Psoas muscle (tissue), 8 donors: ENCODE measurements around the gene MS4A3. TPM values are rescaled to one million over a fixed set of nuclear protein-coding genes. Genes with fewer than 3 reads are reported as not detected.
"Not testable (repeated sequence)": the region's sequence is repeated elsewhere in the genome, so short reads cannot be mapped to it uniquely, and the experiment has no call there.

Experiments used
- ATAC-seq, 4 donors: fragments of 200-7000 bp; cut with Tn5 transposase; one replicate each; pipeline ENCODE4 v1.9.1; 2020; ENCODE audit warnings: moderate library complexity in 3 of 4, mild to moderate bottlenecking in 2 of 4
- DNase-seq, 2 donors: peaks; one replicate each; pipeline ENCODE4 v3.0.0-alpha.2; 2020
- H3K27ac ChIP-seq: fragments of 200-600 bp; one replicate; pipeline ENCODE4 v1.8.0; 2022
- H3K27me3 ChIP-seq, 3 donors: fragments of 200-600 bp in 1 of 3; one replicate each; pipeline versions ENCODE4 v1.6.1 to v1.8.0; 2013 to 2022; ENCODE audit warnings: low read length in 2 of 3, mild to moderate bottlenecking in 2 of 3, moderate library complexity in 1 of 3; ENCODE audit not compliant: insufficient read depth in 3 of 3
- H3K36me3 ChIP-seq, 2 donors: fragments of 200-600 bp in 1 of 2; one replicate each; pipeline versions ENCODE4 v1.6.1 to v1.8.0; 2013 to 2022; ENCODE audit warnings: low read depth in 1 of 2, mild to moderate bottlenecking in 1 of 2, moderate library complexity in 1 of 2; ENCODE audit not compliant: insufficient read depth in 1 of 2
- H3K4me1 ChIP-seq: fragments of 200-600 bp; one replicate; pipeline ENCODE4 v1.8.0; 2022
- H3K4me3 ChIP-seq: fragments of 200-600 bp; one replicate; pipeline ENCODE4 v1.8.0; 2022; ENCODE audit warnings: mild to moderate bottlenecking
- H3K9me3 ChIP-seq: fragments of 200-600 bp; one replicate; pipeline ENCODE4 v1.8.0; 2022
- WGBS, 3 donors: extraction: QIAGEN DNeasy Blood & Tissue Kit; methylation state at CpG; one replicate each; pipeline versions ENCODE4 v1.1.6 to v1.1.7; 2013; 5-methylcytosine and 5-hydroxymethylcytosine counted together
- intact Hi-C, 2 donors: fragments of 100-400 bp; cut with DNase I; formaldehyde crosslinking; loops; one replicate each; pipeline versions ENCODE4 v1.11.0 to v1.14.2; 2022
- polyA plus RNA-seq, 3 donors: library from polyadenylated mRNA; stranded (reverse); fragments of 200-250 nt; gene quantifications; one replicate each; pipeline ENCODE4 v1.2.3, GENCODE V29; 2013
- total RNA-seq, 4 donors: library from RNA; stranded (reverse); fragmentation: NEBNext Ultra II Directional in 2 of 4; extraction: Animal tissue kit (Norgen Biotek cat#: 25700) in 2 of 4; gene quantifications; one replicate each; pipeline versions ENCODE4 v1.2.1 to v1.2.4, GENCODE V29; 2021 to 2023
- TF ChIP-seq, protein P1 (sequence below): fragments of 200-600 bp; IDR thresholded peaks from one replicate; pipeline ENCODE4 v1.8.0; 2022; ENCODE audit warnings: antibody characterized with exemption
- donor health status: healthy with polysubstance abuse.
- donor health status: DM: no; HTN: no; CAD: no; lungs with moderate emphysema.
- donor health status: Bipolar disorder and iron deficiency.
- donor health status: healthy.
- donor health status: DM: yes; HTN: yes; CAD: no.
- donor health status: DM: no; HTN: no; CAD: no.
- donor health status: DM: no; HTN: no; CAD: no.
- donor health status: DM: yes; HTN: yes; CAD: no.

MS4A3 gene
- total and polyA plus RNA-seq, 7 donors, result 0.03 TPM; not detected in 6

DNA sequence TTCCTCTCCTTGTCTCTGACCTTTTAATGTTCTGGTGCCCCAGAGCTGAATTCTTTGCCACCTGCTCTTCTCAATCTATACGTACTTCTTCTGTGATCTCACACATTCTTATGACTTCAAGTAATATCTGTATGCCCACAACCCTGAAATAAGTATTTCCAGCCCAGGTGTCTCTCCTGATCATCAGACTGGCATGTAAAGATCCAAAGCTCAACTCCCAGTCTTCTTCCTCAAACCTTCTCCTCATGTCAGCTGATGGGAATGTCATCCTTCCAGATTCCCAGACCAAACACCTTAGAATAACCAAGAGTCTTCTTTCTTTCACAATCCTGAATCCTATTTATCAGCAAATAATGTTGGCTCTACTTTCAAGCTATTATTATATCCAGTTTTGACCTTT lies 9.3 kb downstream of the MS4A3 start:
- intact Hi-C loops, result no loop called here
- Histone ChIP-seq H3K9me3 (no peaks in the 10 kb centered on the region), H3K36me3 (no peaks in the 10 kb centered on the region), H3K27me3 (no peaks in the 10 kb centered on the region), H3K4me3 (no peak overlapping the region), H3K27ac (no peak overlapping the region), H3K4me1 (no peaks in the 10 kb centered on the region)
- TF ChIP-seq, protein P1, sequence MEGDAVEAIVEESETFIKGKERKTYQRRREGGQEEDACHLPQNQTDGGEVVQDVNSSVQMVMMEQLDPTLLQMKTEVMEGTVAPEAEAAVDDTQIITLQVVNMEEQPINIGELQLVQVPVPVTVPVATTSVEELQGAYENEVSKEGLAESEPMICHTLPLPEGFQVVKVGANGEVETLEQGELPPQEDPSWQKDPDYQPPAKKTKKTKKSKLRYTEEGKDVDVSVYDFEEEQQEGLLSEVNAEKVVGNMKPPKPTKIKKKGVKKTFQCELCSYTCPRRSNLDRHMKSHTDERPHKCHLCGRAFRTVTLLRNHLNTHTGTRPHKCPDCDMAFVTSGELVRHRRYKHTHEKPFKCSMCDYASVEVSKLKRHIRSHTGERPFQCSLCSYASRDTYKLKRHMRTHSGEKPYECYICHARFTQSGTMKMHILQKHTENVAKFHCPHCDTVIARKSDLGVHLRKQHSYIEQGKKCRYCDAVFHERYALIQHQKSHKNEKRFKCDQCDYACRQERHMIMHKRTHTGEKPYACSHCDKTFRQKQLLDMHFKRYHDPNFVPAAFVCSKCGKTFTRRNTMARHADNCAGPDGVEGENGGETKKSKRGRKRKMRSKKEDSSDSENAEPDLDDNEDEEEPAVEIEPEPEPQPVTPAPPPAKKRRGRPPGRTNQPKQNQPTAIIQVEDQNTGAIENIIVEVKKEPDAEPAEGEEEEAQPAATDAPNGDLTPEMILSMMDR, result no peak
- DNase-seq (no peak), ATAC-seq (no peak)
- WGBS, 3 donors, result 55 to 73% (median 67%) methylated on average over 1 of the region's 1 CpG

DNA sequence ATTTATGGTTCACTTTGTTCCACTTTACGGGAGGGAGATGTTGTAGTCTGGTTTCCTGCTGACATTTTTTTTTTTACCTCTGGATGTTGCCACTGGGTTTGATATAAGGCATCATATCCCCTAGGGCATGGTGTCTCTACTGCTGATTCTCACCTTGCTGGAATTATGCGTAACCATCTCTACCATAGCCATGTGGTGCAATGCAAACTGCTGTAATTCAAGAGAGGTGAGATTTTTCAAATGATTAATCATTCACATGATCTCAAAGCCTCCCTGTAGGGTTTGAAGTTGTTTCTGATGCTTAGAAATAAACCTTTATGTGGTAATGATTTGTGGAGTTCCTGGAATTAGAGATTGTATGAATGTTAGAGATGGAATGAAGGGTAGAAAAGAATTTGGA lies 13.0 kb downstream of the MS4A3 start:
- no peaks in the 10 kb centered on the region for H3K9me3 ChIP-seq
- intact Hi-C loops, result no loop called here
- no peaks in the 10 kb centered on the region for H3K36me3 ChIP-seq
- no peaks in the 10 kb centered on the region for H3K27me3 ChIP-seq
- no peak overlapping the region for H3K27ac ChIP-seq
- no peaks in the 10 kb centered on the region for H3K4me1 ChIP-seq
- ATAC-seq (no peak), DNase-seq (no peak)
- 59 to 62% (median 62%) methylated on average over 2 of the region's 2 CpGs for WGBS, 3 donors
- TF ChIP-seq, protein P1, result no peak
- no peak overlapping the region for H3K4me3 ChIP-seq

DNA sequence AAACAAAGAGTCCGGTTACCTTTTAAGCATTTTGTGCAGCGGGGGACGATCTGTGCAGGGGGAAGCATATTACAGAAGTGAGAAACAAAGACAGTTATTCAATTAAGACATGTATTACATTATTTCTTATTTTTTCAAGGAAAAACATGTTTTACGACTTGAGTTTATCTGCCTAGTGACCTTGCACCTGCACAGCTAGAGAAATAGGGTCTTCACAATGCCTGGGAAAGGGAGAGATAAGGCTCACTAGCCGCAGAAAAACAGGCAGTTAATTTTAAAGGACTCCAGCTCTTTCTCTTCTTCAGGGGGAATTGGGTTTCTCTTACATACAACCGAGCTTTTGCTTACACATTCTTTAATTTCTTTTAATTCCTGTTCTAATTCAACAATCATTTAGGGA lies 15.2 kb downstream of the MS4A3 start:
- DNase-seq, H3K27ac ChIP-seq, H3K36me3 ChIP-seq, H3K27me3 ChIP-seq, intact Hi-C loops, H3K4me3 ChIP-seq, ATAC-seq, H3K9me3 ChIP-seq, H3K4me1 ChIP-seq: not testable (repeated sequence)
- WGBS, 3 donors, result 71 to 72% (median 72%) methylated on average over 6 of the region's 6 CpGs

DNA sequence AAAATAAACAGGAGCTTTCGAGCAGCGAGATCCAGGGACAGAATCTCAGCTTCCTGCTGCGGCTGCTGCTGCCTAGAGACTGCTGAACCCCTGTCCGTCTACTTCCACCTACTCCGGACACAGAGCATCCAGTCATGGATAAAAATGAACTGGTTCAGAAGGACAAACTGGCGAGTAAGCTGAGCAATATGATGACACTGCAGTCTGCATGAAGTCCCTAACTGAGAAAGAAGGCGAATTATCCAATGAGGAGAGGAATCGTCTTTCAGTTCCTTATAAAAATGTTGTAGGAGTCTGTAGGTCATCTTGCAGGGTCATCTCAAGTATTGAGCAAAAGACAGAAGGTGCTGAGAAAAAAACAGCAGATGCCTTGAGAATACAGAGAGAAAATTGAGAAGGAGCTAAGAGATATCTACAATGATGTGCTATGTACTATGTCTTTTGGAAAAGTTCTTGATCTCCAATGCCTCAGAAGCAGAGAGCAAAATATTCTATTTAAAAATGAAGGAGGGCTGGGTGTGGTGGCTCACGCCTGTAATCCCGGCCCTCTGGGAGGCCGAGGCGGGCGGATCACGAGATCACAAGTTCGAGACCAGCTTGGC lies 20.9 kb downstream of the MS4A3 start:
- TF ChIP-seq, protein P1, result no peak
- ATAC-seq, result no peak
- Histone ChIP-seq H3K4me1 (no peaks in the 10 kb centered on the region), H3K27ac (no peak overlapping the region), H3K36me3 (no peaks in the 10 kb centered on the region), H3K9me3 (no peaks in the 10 kb centered on the region), H3K4me3 (no peak overlapping the region), H3K27me3 (no peaks in the 10 kb centered on the region)
- WGBS, 3 donors, result 75 to 81% (median 79%) methylated on average over 15 of the region's 15 CpGs
- intact Hi-C loops, result no loop called here
- no peak for DNase-seq

DNA sequence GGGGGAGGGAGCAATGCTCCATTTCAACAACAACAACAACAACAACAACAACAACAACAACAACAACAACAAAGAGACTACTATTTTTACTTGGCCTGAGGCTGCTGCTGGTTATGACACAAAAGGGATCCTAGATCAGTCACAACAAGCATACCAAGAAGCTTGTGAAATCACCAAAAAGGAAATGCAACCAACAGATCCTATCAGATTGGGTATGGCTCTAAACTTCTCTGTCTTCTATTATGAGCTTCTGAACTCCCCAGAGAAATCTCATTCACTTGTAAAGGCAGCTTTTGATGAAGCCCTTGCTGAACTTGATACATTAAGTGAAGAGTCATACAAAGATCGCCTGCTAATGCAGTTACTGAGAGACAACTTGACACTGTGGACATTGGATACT lies 21.5 kb downstream of the MS4A3 start:
- intact Hi-C loops, result no loop called here
- Histone ChIP-seq H3K4me3 (no peak overlapping the region), H3K4me1 (no peaks in the 10 kb centered on the region), H3K36me3 (no peaks in the 10 kb centered on the region), H3K27ac (no peak overlapping the region), H3K27me3 (no peaks in the 10 kb centered on the region), H3K9me3 (no peaks in the 10 kb centered on the region)
- WGBS, 3 donors, result 40 to 67% (median 47%) methylated on average over 1 of the region's 1 CpG
- TF ChIP-seq, protein P1, result no peak
- ATAC-seq (no peak), DNase-seq (no peak)
